ENCODE results near the gene TNKS2.
"Not testable (repeated sequence)": the region's sequence is repeated elsewhere in the genome, so short reads cannot be mapped to it uniquely, and the experiment has no call there.

Gene TNKS2

DNA sequence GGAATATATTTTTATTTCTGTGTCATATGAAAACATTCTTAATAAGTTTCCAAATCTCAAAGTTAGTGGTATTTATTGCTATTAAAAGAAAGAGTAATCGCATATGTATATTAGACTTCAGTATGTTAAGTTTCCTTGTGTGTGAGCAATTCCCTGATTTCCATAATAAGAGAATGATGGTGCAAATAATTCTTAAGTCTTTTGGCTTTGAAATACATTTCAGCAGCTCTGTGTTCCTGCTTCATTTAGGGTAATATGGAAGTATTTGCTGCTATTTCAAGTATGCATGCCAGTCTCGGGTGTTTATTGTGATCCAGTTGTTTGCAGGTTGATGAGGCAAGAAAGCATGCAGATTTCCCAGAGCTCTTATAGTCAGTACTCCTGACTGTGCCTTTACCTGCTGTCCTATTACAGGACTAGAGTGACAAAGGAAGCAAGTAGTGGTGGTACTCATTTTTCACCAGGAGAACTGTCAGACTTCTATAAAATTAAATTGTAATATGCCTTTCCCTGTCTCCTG, 67.4 kb downstream of the TNKS2 start:
- no peak for DNase-seq (ENCODE audit: low spot score)

GRCh38 chr10:91875156-91875555, 76.9 kb downstream of the TNKS2 start:
- no peak for DNase-seq (ENCODE audit: low spot score)

DNA sequence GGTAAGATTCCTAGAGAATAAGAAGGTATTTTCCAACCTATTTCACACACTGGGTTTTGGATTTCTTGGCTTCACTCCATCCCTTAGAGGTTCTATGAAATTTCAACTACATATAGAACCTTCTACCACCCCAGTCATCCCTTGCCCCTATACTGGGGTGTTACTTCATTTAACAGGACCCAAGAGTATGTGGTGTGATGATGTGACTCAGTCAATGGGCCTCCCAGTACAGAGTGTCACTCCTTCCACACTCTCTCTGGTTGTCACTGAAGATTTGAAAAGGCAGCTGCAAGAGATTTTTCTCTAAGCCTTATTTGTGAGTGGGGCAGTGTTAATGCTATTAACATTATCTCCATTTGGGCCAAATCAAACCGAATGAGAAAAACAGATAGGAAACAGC, 77.6 kb downstream of the TNKS2 start:
- no peak for DNase-seq (ENCODE audit: low spot score)

DNA sequence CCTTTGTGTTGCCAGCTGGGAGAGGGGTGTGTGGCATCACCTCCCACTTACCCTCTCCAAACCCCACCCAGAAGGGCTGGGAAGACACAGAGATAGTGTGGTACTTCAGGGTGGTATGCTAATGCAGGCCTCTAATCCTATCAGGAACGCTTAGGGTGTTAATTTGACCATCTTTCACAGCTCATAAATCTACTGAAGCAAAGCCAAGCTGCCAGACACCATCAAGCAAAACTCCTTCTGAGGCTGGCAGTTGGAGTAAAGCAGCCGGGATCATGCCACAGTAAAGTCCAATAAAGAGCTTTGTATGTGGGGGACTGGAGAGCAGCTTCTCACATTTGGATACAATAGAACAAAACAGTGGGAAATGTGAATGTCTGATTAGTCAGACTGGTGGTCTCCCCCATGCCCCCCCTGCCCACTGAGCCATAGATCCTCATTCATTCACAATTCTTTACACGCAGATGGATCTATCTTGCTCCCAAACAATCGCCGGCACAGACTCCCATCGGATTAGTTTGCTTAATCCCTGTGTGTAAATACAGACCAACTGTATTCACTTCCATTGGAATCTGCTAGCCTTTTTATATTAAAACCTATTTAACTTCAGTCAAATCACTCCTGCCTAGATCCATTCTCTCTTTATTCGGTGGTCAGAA, 81.4 kb downstream of the TNKS2 start:
- DNase-seq (ENCODE audit: low spot score), result no peak

GRCh38 chr10:91880310-91880709, 82.1 kb downstream of the TNKS2 start:
- no peak for DNase-seq (ENCODE audit: low spot score)

- no peak for DNase-seq (ENCODE audit: low spot score)
Measured at GRCh38 chr10:91883549-91884444, 85.6 kb downstream of the TNKS2 start.

- DNase-seq (ENCODE audit: low spot score), result no peak
Measured at GRCh38 chr10:91884536-91884935, 86.3 kb downstream of the TNKS2 start.

- DNase-seq (ENCODE audit: low spot score), result no peak
Measured at GRCh38 chr10:91885362-91886079, 87.3 kb downstream of the TNKS2 start.

- DNase-seq (ENCODE audit: low spot score), result no peak
Measured at GRCh38 chr10:91886954-91887271, 88.7 kb downstream of the TNKS2 start.

DNA sequence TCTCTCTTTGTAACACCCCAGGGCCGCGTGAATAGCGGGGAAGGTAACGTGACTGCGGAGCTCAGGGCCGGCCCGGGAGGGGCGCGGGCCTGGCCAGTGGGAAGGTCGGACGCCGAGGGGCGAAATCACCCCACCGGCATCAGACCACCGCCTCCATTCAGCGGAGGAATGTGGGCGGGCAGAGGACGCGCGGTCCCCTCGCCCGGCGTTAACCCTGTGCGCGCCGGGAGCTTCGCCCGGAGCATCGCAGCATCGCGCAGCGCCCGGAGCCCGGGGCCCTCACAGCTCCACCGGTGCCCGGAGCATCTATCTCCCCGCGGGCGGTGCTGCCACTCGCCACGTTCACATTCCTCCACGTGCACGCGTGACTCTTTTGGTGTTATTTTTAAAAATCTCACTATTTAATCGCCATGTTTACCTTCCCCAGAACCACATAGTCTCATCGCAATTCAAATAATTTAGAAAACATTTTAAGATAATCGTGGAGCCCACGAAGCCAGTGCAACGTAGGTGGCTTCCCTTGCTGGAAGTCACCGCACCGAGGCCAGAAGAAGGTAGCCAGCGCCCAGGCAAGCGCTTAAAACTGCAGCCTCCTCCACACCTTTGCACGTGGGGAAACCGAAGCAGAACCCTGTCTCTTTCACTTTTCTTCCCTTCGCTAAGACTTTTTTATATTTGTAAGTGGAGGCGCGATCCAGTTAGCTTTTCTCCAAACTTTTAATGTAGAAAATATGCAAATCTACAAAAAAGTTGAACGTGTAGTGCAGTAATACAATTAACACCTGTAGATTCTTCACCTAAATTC, 89.2 kb downstream of the TNKS2 start:
- no peak for DNase-seq (ENCODE audit: low spot score)

- no peak for DNase-seq (ENCODE audit: low spot score)
Measured at GRCh38 chr10:91891125-91892001, 93.1 kb downstream of the TNKS2 start.

- DNase-seq (ENCODE audit: low spot score), result no peak
Measured at GRCh38 chr10:91893051-91893450, 94.8 kb downstream of the TNKS2 start.

GRCh38 chr10:91894261-91894685, 96.0 kb downstream of the TNKS2 start:
- not testable (repeated sequence) for DNase-seq (ENCODE audit: low spot score)

GRCh38 chr10:91896212-91896756, 98.1 kb downstream of the TNKS2 start:
- no peak for DNase-seq (ENCODE audit: low spot score)

DNA sequence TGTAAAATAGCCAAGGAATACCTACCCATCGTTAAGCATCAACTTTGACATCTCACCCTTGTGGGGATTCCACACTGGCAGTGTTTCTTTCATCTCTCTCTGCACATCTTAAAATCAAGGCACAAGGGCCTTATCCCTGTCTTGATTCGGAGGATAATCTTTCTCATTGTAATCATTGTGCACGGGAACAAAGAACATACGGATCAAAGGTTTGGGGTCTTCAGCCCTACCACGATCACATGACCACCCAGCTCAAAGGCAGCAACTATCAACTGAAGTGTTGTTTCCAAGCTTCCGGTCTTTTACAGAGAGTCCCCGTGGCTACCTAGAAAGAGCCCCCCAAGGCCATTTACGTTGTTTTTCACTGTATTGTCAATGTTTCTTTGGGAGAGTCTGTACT, 99.2 kb downstream of the TNKS2 start:
- DNase-seq (ENCODE audit: low spot score), result no peak

DNA sequence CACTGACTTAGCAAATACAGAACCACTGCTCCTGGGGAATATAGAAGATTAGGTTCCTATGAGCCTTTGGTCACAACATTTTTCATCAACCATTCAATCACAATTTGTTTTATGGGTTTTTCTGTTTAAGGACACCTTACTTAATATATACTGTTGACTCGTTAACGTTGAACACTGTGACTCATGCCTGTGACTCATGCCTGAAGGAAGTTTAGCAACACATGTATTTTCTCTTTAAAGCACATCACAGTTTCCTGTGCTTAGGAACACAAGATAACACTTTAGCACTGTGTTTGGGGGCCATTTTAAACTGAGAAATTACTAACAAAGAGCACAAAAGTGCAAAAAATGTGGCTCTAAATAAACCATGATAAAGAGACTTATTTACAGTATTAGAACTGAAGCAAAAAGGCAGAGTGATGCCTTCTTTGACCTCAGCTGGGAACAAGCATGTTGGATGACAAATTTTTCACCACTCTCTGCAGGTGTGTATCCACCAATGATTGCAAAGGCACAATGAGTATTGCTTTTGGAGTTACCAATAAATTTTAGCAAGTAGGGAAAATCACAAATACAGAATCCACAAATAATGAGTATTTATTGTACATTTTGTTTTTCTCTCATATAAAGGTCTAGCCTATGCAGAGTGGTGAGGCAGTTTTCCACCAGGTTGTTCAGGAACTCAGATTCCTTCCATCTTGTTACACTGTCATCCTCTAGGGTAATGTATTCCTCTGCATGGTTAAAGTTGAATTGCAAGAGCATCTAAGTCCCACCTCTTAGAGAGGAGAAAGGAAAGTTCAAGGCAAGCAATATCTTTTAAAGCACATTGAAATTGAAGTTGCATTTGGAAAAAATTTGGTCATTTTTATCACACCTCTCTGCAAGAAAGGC, 103.8 kb downstream of the TNKS2 start:
- DNase-seq (ENCODE audit: low spot score), result peak; percentile 81

- no peak for DNase-seq (ENCODE audit: low spot score)
Measured at GRCh38 chr10:91907033-91907594, 108.9 kb downstream of the TNKS2 start.

- no peak for DNase-seq (ENCODE audit: low spot score)
Measured at GRCh38 chr10:91907914-91908336, 109.7 kb downstream of the TNKS2 start.

All from CD4-positive, alpha-beta T cell treated with Interleukin-15 for 4 hours (primary cell).